Coronary artery (tissue), 2 donors: ENCODE results near the gene ATP6V1A.

Source experiments
- DNase-seq: peaks from one replicate; pipeline ENCODE4 v3.0.0-alpha.2; 2017; ENCODE audit warnings: low spot score
- H3K27ac ChIP-seq, 2 donors: fragments of 200-600 bp; sonication (generic); one replicate each; pipeline ENCODE4 v1.5.1; 2016 to 2019
- H3K4me3 ChIP-seq: fragments of 200-600 bp; sonication (generic); 2 replicates; pipeline ENCODE4 v1.5.1; 2016; ENCODE audit warnings: mild to moderate bottlenecking, moderate library complexity
- TF ChIP-seq, protein P1 (sequence below): fragments of 200-600 bp; sonication (generic); IDR thresholded peaks from one replicate; pipeline ENCODE4 v1.5.1; 2019; ENCODE audit warnings: antibody characterized with exemption

ATP6V1A gene

DNA sequence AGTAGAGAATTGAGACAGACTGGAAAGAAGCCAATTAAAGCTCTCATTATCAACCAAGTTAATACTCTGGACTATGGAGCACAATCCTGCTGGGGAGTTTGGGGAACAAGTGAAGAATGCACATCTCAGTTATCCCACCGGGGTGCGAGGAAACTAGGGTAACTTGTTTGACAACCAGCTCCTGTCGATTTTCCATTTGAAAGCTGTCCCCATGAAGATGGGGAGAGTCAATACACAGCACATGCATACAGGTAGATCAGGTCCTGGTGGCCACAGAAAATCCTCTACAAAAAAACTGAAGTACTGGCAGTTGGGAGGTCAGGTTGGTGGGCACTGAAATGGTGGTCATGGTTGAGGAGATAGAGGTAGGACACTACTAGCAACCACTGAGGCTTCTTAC, 66.0 kb downstream of the ATP6V1A start:
- H3K27ac ChIP-seq = no peak overlapping the region
- TF ChIP-seq, protein P1, sequence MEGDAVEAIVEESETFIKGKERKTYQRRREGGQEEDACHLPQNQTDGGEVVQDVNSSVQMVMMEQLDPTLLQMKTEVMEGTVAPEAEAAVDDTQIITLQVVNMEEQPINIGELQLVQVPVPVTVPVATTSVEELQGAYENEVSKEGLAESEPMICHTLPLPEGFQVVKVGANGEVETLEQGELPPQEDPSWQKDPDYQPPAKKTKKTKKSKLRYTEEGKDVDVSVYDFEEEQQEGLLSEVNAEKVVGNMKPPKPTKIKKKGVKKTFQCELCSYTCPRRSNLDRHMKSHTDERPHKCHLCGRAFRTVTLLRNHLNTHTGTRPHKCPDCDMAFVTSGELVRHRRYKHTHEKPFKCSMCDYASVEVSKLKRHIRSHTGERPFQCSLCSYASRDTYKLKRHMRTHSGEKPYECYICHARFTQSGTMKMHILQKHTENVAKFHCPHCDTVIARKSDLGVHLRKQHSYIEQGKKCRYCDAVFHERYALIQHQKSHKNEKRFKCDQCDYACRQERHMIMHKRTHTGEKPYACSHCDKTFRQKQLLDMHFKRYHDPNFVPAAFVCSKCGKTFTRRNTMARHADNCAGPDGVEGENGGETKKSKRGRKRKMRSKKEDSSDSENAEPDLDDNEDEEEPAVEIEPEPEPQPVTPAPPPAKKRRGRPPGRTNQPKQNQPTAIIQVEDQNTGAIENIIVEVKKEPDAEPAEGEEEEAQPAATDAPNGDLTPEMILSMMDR = no peak
- no peak overlapping the region for H3K4me3 ChIP-seq
- DNase-seq = no peak

DNA sequence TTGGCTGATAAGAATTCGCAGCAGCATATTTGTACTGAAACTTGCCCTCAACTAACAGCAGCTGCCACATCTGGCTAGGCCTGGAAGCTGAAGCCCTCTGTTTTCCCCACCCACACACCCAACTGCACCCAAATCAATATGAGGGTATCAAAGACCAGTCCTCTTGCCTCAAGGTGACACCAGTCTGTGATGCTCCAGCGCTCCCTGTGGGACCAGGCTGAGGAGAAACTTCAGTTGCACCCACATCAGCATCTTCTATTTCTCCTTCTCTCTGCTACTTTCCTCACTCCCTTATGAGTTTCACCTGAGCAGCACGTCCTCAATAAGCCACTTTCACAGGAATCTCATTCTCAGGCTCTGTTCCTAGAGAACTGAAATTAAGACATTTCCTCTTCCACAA, 73.0 kb downstream of the ATP6V1A start:
- Histone ChIP-seq H3K4me3 (no peak overlapping the region), H3K27ac (no peak overlapping the region)
- no peak for DNase-seq
- TF ChIP-seq, protein P1 = no peak

DNA sequence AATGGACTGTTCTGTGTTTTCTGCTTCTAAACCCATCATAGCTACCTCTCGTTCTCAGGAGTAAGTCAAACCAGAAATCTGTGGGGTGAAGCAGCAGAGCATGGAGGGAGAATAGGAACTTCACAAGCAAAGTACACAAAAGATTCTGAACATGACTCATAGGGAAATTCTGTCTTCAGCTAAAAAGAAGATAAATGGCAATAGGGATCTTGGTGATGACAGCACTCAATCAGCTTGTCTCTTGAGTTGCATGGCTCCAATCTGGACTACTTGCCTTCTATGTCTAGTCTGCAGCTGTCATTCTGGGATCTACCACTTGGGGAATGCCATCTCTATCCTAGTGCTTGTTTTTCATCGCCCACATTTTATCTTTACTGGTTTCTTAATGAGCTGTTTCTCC, 78.3 kb downstream of the ATP6V1A start:
- no peak for DNase-seq
- TF ChIP-seq, protein P1 = no peak
- no peak overlapping the region for H3K4me3 ChIP-seq
- H3K27ac ChIP-seq = no peak overlapping the region

DNA sequence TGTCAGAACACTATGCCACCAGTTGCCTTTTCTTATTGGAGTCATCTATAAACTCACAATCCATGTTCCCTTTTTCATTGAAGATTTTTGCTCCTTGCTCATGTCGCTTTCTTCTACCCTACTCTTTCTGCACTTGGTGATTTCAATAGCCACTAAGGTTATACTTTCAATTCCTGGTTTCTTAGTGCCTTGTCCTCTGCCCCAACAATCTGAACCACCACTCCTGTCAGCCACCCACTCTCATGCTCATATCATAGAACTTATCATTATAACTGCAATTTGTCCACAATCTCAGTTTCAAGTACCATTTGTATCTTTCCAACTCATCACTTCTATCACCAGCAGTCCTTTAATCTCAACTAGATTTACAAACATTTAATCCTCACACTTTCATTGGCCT, 81.8 kb downstream of the ATP6V1A start:
- Histone ChIP-seq H3K4me3 (no peak overlapping the region), H3K27ac (no peak overlapping the region)
- TF ChIP-seq, protein P1 = no peak
- no peak for DNase-seq

DNA sequence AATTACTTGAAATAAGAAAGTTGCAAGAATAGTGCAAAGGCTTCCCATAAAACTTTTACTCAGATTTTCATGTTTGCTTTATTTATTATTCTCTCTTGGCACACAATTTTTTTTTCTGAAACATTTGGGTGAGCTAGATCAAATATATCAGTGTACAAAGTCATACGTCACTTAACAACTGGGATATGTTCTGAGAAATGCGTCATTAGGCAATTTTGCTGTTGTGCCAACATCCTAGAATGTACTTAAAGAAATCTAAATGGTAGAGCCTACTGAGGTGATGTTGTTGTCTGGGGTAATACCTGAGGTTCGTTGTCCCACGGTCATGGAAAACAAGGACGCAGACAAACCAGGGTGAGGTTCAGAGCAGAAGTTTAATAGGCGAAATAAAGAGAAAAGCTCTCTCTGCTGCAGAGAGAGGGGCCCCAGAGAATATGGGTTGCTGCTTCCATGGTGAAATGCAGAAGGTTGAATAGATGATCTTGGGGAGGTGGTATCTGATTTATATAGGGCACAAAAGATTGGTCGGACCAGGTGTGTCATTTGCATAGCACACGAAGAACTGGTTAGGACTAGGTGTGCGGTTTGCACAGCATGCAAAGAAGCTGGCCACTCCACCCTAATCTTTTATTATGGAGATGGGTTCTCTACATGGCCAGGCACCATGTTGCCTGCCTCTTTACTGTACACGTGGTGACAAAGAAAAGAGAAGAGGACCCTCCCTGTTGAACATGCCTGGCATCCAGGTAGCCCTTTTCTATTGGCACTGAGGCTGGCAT, 82.9 kb downstream of the ATP6V1A start:
- Histone ChIP-seq H3K27ac (no peak overlapping the region), H3K4me3 (no peak overlapping the region)
- TF ChIP-seq, protein P1 = no peak
- no peak for DNase-seq

DNA sequence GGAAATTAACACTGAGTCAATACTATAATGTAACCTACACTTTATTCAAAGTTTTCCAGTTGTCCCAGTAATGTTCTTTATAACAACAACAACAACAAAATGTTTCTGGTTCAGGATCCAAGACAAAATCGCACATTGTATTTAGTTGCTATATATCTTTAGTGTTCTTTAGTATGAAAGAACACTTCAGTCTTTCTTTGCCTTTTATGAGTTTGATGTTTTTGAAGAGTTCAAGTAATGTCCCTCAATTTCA, 84.2 kb downstream of the ATP6V1A start:
- DNase-seq = no peak
- TF ChIP-seq, protein P1 = no peak
- no peak overlapping the region for H3K27ac ChIP-seq
- no peak overlapping the region for H3K4me3 ChIP-seq

DNA sequence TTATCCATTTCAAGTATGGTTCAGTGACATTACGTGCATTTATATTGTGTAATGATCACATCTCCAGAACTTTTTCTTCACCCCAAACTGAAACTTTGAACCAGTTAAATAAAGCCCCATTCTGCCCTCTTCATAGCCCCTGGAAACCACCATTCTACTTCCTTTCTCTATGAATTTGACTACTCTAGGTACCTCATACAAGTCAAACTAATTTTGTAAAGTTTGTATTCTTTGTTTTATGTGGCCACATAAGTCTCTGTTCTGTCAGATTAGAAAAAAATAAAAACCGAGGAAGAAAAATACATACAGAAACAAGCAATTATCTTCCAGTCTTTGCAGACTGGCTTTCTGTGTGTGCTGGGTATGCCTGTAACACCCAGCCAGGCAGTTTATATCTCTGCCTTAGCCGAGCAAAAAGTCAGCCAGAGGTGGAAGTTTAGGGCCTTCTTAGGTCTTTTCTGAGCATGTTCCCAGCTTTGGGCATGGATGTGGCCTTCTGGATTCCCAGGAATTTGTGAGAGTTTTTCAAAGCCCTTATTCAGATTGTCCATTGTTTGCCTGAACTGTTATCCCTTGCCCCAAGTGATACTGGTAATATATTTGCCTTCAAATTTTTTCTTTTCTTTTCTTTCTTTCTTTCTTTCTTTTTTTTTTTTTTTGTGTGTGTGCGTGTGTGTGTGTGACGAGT, 85.8 kb downstream of the ATP6V1A start:
- TF ChIP-seq, protein P1 = no peak
- no peak for DNase-seq
- H3K4me3 ChIP-seq = no peak overlapping the region
- no peak overlapping the region for H3K27ac ChIP-seq
